ENCODE data around the gene HLCS. TPM values are rescaled to one million over a fixed set of nuclear protein-coding genes. Genes with fewer than 3 reads are reported as not detected.

HLCS gene
- total RNA-seq, 1 experiment from 2014 or later, result 12.7 TPM

DNA sequence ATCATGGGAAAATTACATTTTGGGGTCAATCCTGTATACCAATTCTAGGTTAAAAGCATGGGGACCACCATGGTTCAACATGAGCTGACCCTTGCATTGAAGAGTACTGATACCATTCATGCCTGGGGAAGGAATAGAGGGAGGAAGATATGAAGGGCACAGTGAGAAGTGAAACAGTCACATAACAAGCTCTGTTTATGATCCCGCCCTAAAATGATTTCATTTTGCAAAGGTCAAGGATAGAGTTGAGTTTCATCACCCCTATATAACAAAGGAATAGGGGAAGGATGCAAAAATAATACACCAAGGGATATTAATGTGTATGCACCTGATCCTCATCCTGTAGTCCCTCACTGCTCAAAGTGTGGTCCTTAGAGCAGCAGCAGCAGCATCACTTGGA, 2.5 kb upstream of the HLCS start:
- Histone ChIP-seq H4K5ac (ENCODE audit: insufficient read length, low read depth, low read length) (no peak overlapping the region), H3K27ac (ENCODE audit: insufficient read length, low read depth, low read length) (no peak overlapping the region)
- TF ChIP-seq, protein P1, sequence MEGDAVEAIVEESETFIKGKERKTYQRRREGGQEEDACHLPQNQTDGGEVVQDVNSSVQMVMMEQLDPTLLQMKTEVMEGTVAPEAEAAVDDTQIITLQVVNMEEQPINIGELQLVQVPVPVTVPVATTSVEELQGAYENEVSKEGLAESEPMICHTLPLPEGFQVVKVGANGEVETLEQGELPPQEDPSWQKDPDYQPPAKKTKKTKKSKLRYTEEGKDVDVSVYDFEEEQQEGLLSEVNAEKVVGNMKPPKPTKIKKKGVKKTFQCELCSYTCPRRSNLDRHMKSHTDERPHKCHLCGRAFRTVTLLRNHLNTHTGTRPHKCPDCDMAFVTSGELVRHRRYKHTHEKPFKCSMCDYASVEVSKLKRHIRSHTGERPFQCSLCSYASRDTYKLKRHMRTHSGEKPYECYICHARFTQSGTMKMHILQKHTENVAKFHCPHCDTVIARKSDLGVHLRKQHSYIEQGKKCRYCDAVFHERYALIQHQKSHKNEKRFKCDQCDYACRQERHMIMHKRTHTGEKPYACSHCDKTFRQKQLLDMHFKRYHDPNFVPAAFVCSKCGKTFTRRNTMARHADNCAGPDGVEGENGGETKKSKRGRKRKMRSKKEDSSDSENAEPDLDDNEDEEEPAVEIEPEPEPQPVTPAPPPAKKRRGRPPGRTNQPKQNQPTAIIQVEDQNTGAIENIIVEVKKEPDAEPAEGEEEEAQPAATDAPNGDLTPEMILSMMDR (conservative IDR thresholded peaks at IDR 0.05), result no peak

More for the DNA sequence above, 2.5 kb upstream of the HLCS start:
- no peaks in the 10 kb centered on the region for H3K9me3 ChIP-seq (ENCODE audit: control insufficient read depth, low read depth, low read length)
- no peak overlapping the region for H3K4me2 ChIP-seq (ENCODE audit: insufficient read depth, insufficient read length, low read length)
- no peak overlapping the region for H3K56ac ChIP-seq (ENCODE audit: insufficient read length, low read depth, low read length)
- H3K36me3 Mint-ChIP-seq (ENCODE audit: insufficient read depth in 1 of 3, low read depth in 3 of 3), result peaks cover 0 to 7% (median 4%) of the 10 kb centered on the region in 3 experiments; a peak in 4 of 7 replicates
- H2BK5ac ChIP-seq (ENCODE audit: insufficient read length, low read length), result no peak overlapping the region
- no peak overlapping the region for H2BK12ac ChIP-seq (ENCODE audit: insufficient read length, low read depth, low read length)
- no peaks in the 10 kb centered on the region for H3K79me2 ChIP-seq (ENCODE audit: insufficient read depth, low read length)
- no peak overlapping the region for H3K18ac ChIP-seq (ENCODE audit: insufficient read length, low read depth, low read length)
- no peak overlapping the region for H3K9ac ChIP-seq (ENCODE audit: extremely low read depth, insufficient read length, low read length)
- peaks cover 15% of the 10 kb centered on the region in 2 experiments for H3K4me1 Mint-ChIP-seq
- no peak overlapping the region for H4K91ac ChIP-seq (ENCODE audit: insufficient read length, low read depth, low read length)
- H3K9me3 Mint-ChIP-seq, result no peaks in the 10 kb centered on the region
- H4K20me1 ChIP-seq (ENCODE audit: control insufficient read depth, insufficient read depth, insufficient read length), result no peaks in the 10 kb centered on the region
- no peak overlapping the region for H3K27ac Mint-ChIP-seq
- H3K4me1 ChIP-seq (ENCODE audit: insufficient read depth, low read length), result no peaks in the 10 kb centered on the region
- no peak overlapping the region for H2BK120ac ChIP-seq (ENCODE audit: low read depth, low read length, poor library complexity, severe bottlenecking)
- no CpG with 5 or more reads among the region's 1 CpG for WGBS (ENCODE audit: extremely low coverage, insufficient read length, low lambda C conversion rate)
- no peak overlapping the region for H2AFZ ChIP-seq (ENCODE audit: low read length)
- no peak overlapping the region for H3K14ac ChIP-seq (ENCODE audit: insufficient read depth, low read length)
- H4K8ac ChIP-seq (replicated peaks; ENCODE audit: insufficient read length, low read depth, low read length), result no peak overlapping the region
- H3K23me2 ChIP-seq (ENCODE audit: insufficient read length, low read depth, low read length, poor library complexity, severe bottlenecking), result peaks cover 3% of the 10 kb centered on the region
- H3K79me1 ChIP-seq (ENCODE audit: insufficient read depth, low read depth, low read length, poor library complexity, severe bottlenecking), result no peaks in the 10 kb centered on the region
- H2AK5ac ChIP-seq (ENCODE audit: insufficient read length, low read length), result no peak overlapping the region
- no peak overlapping the region for H2BK15ac ChIP-seq (ENCODE audit: low read depth, low read length)
- no peaks in the 10 kb centered on the region for H3K27me3 ChIP-seq (ENCODE audit: insufficient read depth, low read length)
- H3K4me3 Mint-ChIP-seq, result no peak overlapping the region
- H3T11ph ChIP-seq (ENCODE audit: low read length), result no peak overlapping the region
- DNase-seq, result no peak
- H2BK20ac ChIP-seq (ENCODE audit: low read depth, low read length, poor library complexity, severe bottlenecking), result no peak overlapping the region
- H3K4ac ChIP-seq (ENCODE audit: low read depth, low read length), result no peak overlapping the region
- no peaks in the 10 kb centered on the region; the same call in 1 of the 2 replicates for H3K27me3 Mint-ChIP-seq (ENCODE audit: low read depth)
- no peak overlapping the region for H3K23ac ChIP-seq (ENCODE audit: insufficient read length, low read depth, low read length)

Measured in H9 (cell line).